ENCODE results near the gene WNT3.
"Not testable (repeated sequence)": the region's sequence is repeated elsewhere in the genome, so short reads cannot be mapped to it uniquely, and the experiment has no call there.

WNT3 gene

GRCh38 chr17:46812624-46813318 is 5.7 kb downstream of the WNT3 start:
- FAIRE-seq: no peak

DNA sequence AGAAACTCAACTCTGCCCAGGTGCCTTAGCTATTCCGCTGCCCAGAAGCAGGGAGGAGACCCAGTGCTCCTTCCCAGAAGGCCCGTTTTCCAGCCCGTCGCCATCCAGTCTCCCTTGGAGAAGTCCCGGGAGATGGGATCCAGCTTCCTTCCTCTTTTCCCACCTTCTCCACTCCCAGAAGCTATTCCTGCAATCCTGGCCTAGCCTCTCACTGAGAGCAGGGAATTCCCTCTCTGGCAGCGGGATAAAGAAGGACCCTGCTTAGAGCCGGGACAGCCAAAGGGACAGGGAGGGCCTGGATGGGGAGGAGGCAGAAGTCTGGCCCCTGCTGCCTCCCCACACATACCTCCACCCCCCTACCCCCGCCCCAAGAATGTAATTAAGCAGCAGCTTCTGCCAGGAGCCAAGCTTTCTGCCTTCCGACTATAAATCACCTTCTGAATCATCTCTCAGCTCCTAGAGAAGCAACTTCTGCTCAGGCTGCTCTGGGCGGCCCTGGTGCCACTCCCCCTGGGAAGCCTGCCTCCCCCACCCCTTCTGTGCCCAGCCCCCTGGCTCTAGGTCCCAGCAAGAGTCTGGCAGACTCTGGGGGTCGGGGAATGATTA is 6.4 kb downstream of the WNT3 start:
- FAIRE-seq: no peak

DNA sequence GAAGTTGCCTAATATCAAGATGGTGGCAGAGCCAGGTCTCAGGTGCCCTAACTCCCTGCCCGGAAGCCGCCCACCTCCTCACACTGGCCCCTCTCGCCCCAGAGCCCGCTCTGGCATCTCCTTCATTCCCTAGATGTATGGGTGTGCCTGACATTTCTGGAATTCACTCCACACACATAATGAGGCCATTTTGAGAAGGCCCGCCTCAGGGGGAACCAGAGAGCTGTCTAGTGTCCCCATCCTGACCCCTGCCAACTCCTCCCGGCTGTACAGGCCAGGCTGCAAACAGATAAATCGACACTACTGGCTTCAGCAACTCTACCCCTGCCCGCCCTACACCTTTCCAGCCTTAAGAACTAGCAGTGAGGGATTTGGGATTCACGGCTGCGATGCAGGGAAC is 7.7 kb downstream of the WNT3 start:
- FAIRE-seq: no peak

GRCh38 chr17:46809110-46809571 is 9.4 kb downstream of the WNT3 start:
- no peak for FAIRE-seq

GRCh38 chr17:46805771-46806170 is 12.7 kb downstream of the WNT3 start:
- no peak for FAIRE-seq

GRCh38 chr17:46803544-46803943 is 14.9 kb downstream of the WNT3 start:
- no peak for FAIRE-seq

- FAIRE-seq: no peak
Measured at GRCh38 chr17:46802800-46803199, 15.7 kb downstream of the WNT3 start.

- no peak for FAIRE-seq
Measured at GRCh38 chr17:46800573-46800972, 17.9 kb downstream of the WNT3 start.

GRCh38 chr17:46796956-46797530 is 21.4 kb downstream of the WNT3 start:
- no peak for FAIRE-seq

DNA sequence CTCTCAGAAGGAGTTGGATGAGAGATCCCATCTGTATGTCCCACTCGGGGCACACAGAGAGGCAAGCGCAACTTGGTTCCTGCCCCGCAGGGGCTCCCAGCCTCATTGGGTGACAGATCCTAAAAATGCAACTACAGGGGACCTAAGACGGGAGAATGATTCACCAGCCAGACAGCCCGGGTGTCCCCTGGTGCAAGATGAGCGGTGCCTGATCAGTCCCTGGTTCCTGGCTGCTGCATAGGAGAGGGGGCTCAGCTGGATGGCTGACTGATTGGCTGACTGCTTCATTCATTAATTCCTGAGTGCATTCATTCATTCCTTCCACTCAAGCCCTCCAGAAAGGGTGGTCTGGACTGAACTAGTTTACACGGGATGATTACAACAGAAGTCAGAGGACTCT is 22.0 kb downstream of the WNT3 start:
- FAIRE-seq: no peak

GRCh38 chr17:46796084-46796483 is 22.4 kb downstream of the WNT3 start:
- no peak for FAIRE-seq

GRCh38 chr17:46795379-46795952 is 23.0 kb downstream of the WNT3 start:
- no peak for FAIRE-seq

DNA sequence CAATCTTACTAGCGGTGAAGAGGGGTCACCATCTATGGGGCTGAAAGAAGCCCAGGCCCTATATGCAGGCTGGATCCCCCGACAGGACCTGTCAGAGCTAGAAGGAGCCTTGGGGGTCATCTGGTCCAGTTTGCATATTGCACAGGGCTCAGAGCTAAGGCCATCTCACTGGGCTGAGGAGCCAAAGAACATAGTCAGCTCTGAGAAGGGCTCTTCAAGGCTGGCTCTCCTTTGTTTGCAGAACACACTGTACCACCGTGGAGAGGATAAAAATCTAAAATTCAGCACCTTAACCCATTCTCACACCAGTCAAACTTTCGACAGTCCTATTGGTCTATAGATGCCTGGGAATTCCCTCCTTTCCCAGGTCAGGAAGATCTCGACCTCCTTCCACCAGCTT is 24.2 kb downstream of the WNT3 start:
- FAIRE-seq: no peak

DNA sequence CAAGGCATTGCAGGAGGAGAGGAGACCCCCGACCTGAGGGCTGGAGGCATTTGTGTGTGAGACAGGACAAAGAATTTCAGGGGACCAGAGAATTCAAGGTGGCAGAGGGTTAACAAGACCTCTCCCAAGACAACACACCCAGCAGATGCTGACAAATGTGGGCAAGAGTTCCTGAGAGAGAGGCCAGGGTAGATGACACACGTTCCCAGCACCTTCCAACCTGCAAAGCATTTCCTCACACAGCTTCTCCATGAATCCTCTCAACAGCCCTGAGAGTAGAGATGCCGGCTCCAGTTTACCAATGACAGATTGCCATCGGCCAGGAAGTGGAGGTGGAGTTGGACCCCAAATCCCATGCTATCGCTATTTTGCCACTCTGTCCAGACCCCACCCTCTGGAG is 25.0 kb downstream of the WNT3 start:
- FAIRE-seq: no peak

DNA sequence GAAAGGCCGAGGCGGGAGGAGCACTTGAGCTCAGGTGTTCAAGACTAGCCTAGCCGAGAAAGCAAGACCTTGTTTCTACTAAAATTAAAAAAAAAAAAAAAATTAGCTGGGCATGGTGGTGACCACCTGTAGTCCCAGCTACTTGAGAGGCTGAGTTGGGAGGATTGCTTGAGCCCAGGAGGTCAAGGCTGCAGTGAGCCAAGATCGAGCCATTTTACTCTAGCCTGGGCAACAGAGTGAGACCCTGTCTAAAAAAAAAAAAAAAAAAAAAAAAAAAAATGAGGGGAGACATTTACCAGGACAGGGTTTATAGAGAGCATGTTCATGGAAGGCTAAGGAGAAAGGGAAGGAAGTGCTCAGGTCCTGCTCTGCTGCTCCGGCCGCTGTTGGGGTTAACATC is 25.5 kb downstream of the WNT3 start:
- FAIRE-seq: not testable (repeated sequence)

GRCh38 chr17:46792071-46792470 is 26.4 kb downstream of the WNT3 start:
- no peak for FAIRE-seq

DNA sequence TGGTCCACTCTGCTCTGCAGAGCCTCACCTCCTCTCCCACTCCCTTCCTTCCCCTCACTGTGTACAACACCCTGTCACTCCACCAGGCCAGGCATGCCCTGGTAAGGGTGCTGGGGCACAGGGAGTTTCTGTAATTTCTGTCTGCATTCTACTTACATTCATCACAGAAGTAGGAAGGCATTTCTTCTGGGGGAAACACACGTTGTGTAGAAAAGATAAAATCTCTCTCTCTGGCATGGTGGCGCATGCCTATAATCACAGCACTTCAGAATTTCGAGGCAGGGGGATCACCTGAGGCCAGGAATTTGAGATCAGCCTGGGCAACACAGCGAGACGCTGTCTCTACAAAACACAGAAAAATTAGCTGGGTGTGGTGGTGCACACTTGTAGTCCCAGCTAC is 27.0 kb downstream of the WNT3 start:
- FAIRE-seq: no peak

- FAIRE-seq: no peak
Measured at GRCh38 chr17:46790216-46790615, 28.3 kb downstream of the WNT3 start.

DNA sequence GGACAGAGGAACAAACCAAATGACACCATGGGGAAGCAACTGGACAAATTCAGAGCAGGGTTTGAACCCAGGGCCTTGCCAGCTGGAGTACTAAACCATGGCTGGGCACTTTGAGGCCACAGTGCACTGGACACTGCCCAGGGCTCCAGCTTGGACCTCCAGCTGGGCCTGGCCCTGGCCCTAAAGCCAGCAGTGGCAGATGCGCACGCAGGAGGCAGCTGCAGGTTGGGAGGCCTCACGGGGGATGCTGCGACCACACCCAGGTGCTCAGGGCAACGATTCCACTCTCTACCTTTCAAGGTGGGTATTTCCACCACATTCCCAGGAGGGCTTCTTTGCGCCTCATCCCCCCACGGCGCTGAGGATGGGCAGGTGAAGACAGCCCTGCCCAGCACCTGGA is 28.9 kb downstream of the WNT3 start:
- no peak for FAIRE-seq

- FAIRE-seq: no peak
Measured at GRCh38 chr17:46788796-46789195, 29.7 kb downstream of the WNT3 start.

DNA sequence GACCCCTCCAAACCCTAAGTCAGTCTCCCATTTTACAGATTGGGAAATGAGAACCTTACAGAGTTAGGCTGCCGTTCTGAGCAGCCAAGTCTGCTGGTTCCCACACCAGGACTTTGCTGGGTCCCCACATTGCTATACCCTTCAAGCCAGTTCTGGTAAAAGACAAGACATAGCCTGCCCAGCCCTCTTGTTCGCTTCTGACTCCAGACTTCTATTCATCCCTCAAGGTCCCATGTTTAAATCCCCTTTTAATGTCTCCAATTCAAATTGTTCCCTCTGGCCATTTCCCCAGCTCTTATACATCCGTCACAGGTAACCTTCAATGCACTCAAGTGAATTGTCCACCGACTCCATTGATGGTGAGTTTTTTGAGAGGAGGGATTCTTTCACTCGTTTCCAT is 30.2 kb downstream of the WNT3 start:
- FAIRE-seq: no peak

DNA sequence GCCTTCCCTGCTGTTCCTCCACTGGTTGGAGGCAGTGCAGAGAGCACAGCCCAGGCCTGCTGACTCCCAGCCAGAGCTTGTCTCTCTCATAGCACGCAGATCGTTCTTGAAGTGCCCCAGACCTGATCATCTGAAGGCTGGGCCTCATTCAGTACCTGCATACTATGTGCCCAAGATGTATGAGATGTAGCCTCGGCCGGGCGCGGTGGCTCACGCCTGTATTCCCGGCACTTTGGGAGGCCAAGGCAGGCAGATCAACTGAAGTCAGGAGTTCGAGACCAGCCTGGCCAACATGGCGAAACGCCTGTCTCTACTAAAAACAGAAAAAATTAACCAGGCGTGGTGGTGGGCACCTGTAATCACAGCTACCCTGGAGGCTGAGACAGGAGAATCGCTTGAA is 31.0 kb downstream of the WNT3 start:
- FAIRE-seq: no peak

GRCh38 chr17:46785696-46786095 is 32.8 kb downstream of the WNT3 start:
- no peak for FAIRE-seq

- no peak for FAIRE-seq
Measured at GRCh38 chr17:46783031-46783593, 35.4 kb downstream of the WNT3 start.
